HL-60 (cell line): Measurements from ENCODE around the gene CLTB.

Experiments
- POLR2AphosphoS5 ChIP-seq: IDR thresholded peaks from 2 replicates; pipeline ENCODE4 v1.6.1; 2012; ENCODE audit warnings: low read depth
- SPI1 ChIP-seq: IDR thresholded peaks from 2 replicates; pipeline ENCODE4 v1.6.1; 2012; ENCODE audit warnings: low read depth, mild to moderate bottlenecking, borderline replicate concordance
- TF ChIP-seq, protein P1 (sequence below): IDR thresholded peaks from one replicate; pipeline ENCODE4 v1.5.1; 2011; ENCODE audit warnings: low read length, control low read depth, inconsistent platforms; ENCODE audit not compliant: insufficient read depth

DNA sequence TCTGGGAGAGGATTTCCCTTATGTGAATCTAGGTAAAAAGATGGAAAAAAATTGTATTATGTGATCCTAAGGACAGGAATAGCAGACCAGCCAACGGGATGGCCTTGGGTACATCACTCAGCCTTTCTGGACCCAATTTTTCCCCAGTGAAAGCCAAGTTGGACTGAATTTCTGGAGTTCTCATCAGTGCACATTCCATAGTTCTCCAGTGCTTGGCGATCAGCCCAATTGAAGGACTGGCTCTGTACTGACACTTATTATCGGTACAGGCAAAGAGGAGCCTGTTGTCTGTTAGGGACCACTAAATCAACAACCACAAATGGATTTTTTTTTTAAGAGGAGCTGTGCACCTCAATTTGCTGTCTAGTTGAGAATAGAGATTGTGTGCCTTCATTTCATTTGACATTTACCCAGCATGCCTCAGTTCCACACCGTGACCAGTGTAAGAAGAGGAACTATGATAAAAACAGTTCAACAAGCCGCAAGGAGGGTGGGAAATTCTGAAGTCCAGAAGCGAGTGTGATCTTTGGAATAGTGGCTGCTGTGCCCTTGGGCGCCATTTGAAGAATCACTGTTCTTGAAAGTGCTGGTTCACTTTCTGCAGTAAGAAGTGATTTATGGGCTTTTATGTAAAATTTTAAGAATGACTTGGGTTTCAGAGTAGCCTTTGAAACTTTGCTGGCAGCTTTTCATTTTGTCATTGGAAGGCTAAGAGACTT is 43.1 kb downstream of the CLTB start:
- TF ChIP-seq SPI1 (no peak), POLR2AphosphoS5 (no peak)
- TF ChIP-seq, protein P1, sequence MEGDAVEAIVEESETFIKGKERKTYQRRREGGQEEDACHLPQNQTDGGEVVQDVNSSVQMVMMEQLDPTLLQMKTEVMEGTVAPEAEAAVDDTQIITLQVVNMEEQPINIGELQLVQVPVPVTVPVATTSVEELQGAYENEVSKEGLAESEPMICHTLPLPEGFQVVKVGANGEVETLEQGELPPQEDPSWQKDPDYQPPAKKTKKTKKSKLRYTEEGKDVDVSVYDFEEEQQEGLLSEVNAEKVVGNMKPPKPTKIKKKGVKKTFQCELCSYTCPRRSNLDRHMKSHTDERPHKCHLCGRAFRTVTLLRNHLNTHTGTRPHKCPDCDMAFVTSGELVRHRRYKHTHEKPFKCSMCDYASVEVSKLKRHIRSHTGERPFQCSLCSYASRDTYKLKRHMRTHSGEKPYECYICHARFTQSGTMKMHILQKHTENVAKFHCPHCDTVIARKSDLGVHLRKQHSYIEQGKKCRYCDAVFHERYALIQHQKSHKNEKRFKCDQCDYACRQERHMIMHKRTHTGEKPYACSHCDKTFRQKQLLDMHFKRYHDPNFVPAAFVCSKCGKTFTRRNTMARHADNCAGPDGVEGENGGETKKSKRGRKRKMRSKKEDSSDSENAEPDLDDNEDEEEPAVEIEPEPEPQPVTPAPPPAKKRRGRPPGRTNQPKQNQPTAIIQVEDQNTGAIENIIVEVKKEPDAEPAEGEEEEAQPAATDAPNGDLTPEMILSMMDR: no peak
